ENCODE data around the gene UBE2M.
"Not testable (repeated sequence)": the region's sequence is repeated elsewhere in the genome, so short reads cannot be mapped to it uniquely, and the experiment has no call there.

UBE2M gene

DNA sequence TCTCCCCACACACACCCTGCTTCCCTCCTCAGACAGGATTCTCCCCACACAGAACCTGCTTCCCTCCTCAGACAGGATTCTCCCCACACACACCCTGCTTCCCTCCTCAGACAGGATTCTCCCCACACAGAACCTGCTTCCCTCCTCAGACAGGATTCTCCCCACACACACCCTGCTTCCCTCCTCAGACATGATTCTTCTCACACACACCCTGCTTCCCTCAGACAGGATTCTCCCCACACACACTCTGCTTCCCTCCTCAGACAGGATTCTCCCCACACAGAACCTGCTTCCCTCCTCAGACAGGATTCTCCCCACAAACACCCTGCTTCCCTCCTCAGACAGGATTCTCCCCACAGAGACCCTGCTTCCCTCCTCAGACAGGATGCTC, 19.2 kb downstream of the UBE2M start:
- DNase-seq (ENCODE audit: low read depth in 3 of 3) = not testable (repeated sequence)

DNA sequence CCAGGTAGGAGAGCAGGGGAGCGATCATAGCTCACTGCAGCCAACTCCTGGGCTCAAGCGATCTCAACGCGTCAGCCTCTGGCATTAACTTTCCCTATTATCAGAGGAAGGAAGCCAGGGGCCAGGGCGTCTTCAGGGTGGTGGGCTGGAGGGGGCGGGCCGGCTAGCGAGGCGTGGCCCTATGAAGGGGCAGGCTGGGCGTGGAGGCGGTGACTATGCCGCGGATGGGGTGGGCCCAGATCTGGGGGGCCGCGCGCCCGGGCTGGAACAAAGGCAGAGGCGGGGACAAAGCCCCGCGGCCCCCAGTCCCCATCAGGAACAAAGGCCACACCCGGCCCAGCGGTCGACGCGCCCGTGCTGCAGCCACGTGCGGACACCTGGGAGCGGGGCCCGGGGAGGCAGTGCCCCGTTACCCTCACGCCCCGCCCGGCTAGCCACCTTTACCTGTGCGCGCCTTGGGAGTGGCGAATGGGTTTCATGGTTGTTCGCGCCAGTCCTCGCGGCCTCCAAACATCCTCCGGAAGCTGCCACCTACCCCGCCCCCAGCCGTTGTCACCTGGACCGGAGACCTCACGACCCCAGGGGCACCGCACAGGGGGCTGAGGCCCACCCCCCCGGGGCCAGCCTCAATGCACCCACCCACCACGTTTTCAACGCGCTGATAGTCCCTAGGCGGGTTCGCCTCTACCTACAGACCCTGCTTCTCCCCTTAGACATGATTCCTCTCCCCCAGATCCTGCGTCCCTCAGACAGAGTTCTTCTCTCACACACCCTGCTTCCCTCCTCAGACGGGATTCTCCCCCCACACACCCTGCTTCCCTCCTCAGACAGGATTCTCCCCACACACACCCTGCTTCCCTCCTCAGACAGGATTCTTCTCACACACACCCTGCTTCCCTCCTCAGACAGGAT, 19.9 kb downstream of the UBE2M start:
- peak in 1 of 3 experiments; percentile 58 for DNase-seq (ENCODE audit: low read depth in 3 of 3)

DNA sequence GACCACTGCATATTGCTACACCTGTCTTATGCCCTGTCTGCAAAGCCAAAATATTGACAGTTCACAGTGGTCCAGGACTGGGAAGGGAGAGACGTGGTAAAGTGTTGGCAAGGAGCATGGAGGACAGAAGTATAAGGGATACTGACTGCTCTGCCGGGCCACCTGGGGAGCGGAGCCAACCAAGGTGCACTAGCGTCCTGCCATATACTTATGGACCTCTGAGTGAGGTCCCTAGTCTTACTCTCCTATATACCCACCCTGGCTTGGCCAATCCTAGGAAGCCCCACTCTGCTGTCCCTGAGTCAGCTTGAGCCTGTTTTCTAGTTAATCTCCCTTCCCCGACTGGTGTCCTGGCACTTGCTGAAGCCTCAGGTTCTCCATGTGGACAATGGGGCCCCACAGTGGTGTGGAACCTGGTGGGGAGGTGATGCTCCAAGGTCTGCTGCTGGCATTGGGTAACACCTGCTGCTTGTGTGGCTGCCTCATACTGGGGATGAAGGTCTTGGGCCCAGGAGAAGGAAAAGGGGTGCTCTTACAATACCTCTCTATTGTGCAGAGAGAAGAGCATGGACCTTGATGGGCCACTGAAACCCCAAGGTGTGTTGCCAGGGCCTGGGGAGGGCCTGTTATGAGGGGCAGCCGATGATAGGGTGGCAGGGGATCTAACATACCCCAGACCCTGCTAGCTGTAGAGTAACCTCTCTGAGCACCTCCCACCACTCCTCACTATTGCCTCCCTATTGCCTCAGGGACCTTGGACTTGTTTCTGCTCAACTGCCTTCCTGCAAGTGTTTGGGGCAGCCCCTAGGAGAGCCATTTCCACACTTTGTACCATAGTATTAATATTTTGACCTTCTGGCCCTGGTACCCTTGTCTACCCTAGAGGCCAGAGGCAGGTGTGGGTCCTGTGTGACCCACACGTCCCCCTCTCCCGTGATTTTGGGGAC, 21.3 kb downstream of the UBE2M start:
- DNase-seq (ENCODE audit: low read depth in 3 of 3) = no peak

DNA sequence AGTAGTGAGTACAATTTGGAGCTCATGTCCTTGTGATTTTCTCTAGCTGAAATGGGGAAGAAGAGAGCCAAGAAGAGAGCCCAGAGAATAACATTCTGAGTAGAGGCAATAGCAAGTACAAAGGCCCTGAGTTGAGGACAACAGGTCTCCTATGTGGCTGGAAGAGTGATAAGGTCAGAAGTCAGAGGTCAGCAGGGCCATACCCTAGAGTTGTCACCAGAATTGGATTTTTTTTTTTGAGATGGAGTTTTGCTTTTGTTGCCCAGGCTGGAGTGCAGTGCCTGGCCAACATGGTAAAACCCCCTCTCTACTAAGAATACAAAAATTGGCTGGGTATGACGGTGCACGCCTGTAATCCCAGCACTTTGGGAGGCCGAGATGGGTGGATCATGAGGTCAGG, 22.6 kb downstream of the UBE2M start:
- no peak for DNase-seq (ENCODE audit: low read depth in 3 of 3)

DNA sequence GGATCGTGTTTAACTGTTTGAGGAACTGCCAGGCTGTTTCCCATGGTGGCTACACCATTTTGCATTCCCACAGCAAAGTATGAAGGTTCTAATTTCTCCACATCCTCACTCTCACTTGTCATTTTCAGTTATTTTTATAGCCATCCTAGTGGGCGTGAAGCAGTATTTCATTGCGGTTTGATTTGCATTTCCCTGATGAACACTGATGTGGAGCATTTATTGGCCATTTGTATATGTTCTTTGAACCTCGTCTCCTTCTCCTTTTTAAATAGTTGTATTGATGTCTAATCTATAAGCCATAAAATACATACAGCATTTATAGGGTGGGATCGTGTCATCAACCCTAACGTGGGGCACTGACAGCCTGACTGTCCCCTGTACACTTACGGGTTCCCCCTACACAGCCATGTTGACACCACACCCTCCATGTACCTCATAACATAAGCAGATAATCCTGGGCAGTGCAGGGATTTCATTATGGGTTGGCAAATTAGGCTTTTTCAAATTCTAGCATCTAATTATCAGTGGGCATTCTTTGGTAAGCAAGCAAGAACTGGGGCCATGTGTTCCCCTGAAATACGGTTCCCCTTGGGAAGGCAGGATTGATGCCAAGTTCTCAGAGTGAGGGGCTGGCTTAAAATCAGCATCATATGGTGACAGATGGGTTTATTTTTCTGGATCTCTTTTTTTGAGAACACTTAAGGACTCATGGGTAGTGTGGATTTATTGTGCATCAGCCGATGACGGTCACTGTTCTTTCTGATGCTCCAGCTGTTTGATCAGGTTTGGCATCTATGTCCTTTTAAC, 27.2 kb downstream of the UBE2M start:
- DNase-seq (ENCODE audit: low read depth in 3 of 3) = no peak

DNA sequence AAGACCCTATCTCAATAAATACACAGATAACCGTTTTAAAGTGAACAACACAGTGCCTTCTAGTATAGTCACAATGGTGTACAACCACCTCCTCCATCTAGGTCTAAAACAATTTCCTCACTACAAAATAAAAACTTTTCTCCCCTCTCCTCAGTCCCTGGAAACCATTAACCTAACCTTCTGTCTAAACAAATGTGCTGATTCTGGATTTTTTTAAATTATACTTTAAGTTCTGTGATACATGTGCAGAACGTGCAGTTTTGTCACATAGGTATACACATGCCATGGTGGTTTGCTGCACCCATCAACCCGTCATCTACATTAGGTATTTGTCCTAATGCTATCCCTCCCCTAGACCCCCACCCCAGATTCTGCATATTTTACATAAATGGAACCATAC, 29.0 kb downstream of the UBE2M start:
- no peak for DNase-seq (ENCODE audit: low read depth in 3 of 3)

DNA sequence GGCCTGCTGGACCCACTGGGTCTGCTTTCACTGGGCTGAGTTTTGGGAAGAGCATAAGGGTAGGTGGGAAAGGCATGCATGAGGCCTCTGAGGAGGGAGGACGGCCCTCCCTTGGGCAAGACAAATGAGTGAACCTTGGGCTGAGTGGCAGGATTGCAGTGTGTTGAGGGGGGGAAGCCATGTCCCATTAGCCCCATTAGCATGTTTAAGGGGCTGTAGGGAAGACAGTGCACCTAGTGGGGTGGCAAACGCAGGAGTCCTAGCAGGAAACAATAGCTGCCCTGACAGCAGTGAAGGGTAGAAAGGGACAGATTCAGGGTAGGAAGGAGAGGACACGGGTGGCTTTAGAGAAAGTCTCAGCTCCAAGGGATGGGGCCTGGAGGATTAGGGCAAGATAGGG, 35.7 kb downstream of the UBE2M start:
- DNase-seq (ENCODE audit: low read depth in 3 of 3) = no peak

DNA sequence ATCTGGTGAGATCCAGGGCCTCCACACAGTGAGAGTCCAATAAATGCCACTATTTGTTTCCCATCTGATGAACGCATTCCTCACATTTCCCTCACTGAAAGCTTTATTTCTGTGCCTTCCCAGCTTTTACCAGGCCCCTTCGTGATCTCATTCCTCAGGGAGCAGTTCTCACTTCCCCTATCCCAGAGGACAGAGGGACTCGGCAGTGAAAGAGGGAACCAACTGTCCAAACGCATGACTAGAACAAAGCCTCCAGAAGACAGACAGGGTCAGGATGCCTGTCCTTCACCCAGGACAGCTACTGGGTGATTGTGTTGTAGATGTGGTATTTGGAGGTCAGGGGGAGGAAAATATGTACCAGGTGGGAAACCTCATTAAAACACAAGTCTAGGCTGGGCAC, 36.8 kb downstream of the UBE2M start:
- no peak for DNase-seq (ENCODE audit: low read depth in 3 of 3)

DNA sequence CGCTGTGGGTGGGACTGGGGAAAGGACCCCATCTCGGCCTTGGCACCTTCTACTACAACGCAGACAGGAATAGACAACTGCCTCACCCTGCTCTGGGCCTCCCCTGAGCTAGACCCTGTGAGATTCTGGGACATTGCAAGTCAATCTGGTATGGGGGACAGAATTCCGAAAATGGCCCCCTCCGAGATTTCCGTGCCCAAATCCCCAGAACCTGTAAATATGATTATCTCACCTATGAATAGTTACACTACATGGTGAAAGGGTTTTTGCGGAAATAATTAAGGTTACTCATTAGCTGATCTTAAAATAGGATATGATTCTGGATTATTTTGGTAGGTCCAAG, 38.2 kb downstream of the UBE2M start:
- DNase-seq (ENCODE audit: low read depth in 3 of 3) = no peak

DNA sequence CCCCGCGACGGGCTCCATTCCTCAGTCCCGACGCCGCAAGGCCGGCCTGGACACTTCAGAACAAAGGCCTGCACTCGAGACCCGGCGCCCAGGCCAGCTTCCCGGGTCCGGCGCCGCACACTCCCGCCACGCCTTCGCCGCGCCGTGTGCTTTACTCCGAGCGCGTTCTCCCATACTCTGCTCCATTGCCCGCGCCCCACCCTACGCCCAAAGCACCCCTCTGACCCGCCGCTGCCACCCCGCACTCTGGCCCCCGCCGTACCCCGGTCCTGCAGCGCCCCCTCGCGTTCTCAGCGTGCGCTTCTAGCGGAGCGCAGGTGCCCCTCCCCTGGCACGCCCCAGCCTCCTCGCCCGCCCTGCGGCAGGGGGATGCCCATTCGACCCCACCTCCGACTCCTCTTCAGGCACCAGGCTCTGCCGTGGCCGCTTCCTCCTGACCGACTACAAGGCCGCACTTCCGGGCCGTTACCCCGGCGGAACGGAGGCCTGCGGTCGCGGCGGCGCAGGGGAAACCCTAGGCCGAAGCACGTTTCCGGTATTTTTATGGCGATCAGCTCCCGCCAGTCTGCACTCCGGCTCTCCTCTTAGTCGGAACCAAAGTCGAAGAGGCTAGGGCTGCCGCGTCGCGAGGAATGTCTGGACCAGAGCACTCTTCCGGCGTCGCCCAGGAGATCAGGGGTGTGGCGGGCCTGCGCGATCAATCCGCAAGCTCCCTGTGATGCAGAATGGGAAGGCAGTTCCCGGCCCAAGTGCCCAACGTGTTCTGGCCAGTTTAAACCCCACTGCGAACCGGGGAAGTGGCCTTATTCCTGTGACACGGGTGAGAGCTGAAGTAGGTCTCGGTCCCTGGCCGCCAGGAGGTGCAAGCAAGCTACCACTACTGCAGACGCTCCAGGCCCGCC, 38.8 kb downstream of the UBE2M start, which contains the start of gene ZBTB45:
TSS of gene ZBTB45 (minus strand) at position 456 of the 902 bp plus-strand sequence. CDS start 2,137 bp downstream, outside the sequence.
- DNase-seq (ENCODE audit: low read depth in 3 of 3) = peak; percentile 80 to 91 (median 84)

DNA sequence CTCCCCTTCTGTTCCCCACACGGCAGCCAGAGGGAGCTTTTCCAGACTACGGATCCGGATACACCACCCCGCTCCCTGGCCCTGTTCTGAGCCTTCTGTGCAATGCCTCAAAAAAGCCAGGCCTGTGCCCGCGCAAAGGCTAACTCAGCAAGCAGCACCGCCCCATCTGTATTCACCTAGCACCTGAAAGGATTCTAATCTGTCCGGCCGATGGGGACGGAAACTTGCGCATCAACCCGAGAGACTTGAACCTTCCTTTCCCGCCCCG, 39.4 kb downstream of the UBE2M start:
- DNase-seq (ENCODE audit: low read depth in 3 of 3) = peak in 1 of 3 experiments; percentile 52

DNA sequence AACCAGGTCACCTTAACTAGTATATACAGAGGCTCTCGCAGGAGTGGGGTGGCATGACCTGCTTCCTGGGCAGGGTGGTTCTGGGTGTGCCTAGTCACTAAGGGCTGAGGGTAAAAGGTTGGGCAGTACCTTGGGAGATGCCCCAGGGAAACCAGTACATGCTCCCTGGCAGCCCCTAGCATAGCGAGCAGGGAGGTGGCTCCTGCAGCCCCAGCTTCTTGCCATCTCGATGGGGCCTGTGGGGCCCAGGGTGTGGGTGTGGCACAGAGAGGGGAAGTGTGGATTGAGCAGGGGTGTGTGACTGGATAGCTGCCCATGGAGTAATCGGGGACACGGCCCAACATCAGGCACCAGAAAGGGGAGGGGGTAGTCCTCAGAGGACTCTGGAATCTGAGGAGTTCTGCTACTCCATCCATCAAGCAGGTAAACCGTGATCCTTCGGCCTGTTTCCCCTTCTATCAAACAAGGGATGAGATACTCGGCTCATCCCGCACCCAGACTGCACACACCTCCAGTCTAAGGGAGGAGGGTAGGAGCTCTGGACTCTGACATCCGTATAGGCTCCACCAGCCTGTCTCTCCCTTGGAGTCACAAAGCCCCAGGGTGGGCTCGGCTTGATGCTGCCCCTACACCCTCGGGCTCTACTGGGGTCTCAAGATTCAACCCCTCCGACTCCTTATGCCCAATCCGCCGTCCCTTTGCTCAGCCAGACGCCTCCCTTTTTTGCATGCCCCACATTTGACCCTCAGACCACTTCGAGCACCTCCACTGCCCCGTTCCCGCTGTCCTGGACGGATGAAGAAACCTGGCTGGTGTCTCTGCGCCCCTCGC, 39.9 kb downstream of the UBE2M start:
- DNase-seq (ENCODE audit: low read depth in 3 of 3) = no peak

DNA sequence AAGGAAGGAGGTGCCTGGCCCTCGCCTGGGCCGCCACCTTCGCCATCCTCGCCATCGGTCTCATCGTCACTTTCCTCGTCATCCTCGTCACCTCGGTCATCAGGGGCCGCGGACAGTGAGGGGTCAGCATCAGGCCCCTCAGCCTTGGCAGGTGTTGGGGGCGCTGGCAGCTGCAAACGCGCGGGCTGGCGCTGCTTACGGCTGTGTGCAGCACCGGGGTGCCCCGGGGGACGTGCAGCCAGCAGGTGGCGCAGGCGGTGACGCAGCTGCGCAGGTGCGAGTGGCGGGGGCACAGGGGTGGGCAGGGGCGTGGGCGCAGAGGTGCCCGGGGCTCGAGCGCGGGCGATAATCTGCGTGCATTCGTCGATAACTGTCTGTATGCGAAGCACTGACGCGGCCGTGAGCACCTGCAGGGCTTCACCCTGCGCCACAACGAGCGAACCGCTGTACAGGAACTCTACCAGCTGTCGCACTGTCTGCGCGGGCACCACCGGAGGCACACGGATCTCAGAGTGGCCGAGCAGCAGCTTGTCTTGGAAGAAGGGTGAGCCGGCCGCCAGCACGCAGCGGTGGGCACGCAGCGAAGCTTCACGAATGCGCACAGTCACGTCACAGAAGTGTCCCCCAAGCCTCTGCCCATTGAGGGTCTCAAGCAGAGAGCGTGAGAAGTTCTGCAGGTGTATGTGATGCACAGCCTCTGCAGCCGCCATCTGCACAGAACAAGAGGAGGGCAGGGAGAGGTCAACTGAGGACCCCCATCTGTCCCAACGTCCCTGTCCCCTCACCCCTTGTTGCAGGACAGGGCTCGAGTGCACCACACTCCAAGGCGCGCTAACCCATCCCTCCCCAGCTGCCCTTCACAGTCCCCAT, 41.2 kb downstream of the UBE2M start:
- no peak for DNase-seq (ENCODE audit: low read depth in 3 of 3)

DNA sequence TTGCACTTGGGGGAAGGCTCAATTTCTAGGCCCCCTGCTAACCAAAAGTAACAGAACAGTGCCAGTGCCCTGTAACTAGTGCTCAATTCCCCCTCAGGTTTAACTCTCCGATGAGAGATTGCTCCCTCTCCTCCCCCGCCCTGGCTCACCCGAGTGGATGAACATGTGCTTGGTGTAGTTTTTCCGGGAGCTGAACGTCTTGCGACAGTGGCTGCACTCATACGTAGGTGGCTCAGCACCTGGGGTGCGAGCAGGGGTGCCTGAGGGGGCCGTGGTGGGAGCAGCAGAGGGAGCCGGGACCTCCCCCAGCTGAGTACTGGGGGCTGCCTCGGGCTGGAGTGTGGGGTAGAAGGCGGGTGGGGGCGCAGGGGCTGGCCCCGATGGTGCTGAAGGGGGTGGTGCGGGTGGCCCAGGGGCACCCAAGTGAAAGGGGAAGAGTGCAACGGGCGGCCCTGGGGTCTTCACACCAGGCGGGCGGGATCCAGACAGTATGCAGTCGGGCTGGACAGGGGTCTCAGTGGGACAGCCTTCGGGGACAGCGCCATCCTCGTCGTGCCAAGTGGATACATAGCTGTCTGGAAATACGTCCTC, 42.1 kb downstream of the UBE2M start:
- DNase-seq (ENCODE audit: low read depth in 3 of 3) = no peak

DNA sequence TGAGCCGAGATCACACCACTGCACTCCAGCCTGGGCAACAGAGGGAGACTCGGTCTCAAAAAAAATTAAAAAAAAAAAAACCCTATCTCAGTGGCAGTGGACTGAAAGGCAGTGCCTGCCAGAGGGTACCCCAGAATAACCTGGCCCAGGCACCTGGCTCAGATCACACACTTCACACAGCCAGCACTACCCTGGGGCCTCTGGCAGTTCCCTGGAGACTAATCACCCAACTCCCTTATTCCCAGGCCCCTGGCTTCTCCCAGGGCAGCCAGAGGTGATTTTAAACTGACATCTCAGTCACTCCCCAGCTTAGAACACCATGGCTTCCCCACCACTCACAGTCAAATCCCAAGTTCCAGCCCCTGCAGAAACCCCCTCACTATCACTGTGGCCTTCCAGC, 43.2 kb downstream of the UBE2M start:
- DNase-seq (ENCODE audit: low read depth in 3 of 3) = no peak

DNA sequence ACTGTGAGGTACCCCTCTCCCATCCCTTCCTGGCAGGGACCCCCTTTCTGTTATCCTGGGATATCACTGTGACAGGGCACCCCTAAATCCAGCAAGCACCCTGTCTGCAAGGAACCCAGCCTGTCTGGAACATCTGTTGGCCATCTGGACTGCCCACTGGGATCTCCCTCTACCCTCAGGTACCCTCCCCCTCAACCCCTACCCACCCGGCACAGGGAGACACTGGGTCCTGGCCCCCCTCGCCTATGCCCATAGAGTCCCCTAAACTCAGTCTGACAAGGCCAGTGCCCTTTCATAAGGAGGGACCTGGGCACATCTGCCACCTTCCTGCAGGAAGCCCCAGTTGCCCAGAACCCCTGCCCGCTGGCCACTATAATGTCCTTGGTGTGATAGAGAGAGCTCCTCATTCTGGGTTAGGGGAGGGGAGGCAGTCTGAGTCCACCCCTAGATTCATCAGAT, 43.8 kb downstream of the UBE2M start:
- DNase-seq (ENCODE audit: low read depth in 3 of 3) = no peak

DNA sequence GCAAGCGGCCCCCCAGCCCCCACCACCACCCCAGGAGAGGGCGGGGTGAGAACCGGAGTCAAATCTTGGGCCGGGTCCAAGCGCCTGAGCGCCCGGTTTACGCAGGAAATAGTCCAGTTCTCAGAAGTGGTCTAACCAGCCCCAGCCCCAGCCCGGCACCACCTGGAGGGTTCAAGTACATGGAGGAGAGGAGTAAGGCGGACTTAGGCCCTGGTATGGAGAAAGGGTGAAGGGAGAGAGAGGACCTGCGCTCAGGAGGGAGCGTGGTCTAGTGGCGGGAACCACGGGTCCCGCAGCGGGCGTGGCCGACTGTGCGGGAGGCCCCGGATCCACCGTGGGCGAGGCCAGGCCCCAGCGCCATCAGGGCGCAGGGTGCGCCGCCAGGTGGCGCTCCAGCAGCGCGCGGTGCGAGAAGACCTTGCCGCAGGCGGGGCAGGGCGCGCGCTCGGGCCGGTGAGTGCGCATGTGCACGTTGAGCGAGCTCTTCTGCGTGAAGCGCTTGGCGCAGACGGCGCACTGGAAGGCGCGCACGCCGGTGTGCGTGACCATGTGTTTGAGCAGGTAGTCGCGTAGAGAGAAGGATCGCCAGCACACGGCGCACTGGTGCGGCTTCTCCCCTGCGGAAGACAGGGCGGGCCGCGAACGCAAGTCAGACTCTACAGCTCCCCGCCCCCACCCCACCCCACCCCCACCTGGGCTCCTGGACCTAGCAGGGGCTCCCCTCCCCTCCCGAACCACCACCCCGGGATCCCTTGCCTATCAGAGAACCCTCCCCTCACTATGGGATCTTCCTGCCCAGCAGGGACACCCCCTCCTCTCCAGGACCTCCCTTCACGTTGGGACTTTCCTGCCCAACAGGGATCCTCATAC, 44.5 kb downstream of the UBE2M start:
- DNase-seq (ENCODE audit: low read depth in 3 of 3) = peak; percentile 90 to 95 (median 91)
